Measurements from ENCODE around the gene BBS9. TPM values are rescaled to one million over a fixed set of nuclear protein-coding genes. Genes with fewer than 3 reads are reported as not detected.

The BBS9 gene
- total RNA-seq, 4 donors from 2014 or later = 8.6 to 22.5 (median 15.8) TPM

DNA sequence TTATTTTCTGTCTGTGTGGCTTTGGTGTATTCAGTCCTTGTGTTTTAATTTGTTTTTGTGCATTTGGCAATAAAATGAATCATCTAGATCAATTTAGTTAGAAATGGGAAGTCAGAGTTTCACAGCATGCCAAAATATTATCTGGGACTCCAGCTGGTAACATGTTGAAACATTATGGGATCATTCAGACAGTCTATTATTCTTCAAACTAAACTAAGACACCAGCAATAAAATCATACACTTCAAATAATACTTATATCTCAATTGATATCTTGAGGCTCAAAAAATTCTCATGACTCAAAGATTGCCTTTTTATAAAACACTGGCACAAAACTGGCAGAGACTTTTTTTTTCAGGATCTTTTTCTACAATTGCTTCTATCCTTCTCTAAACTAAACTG is 14.4 kb upstream of the BBS9 start:
- in situ Hi-C loops (cut with MboI; ENCODE audit: low pct_ligation_motif_present in 1 of 4, low pct_unique_long_range_greater_than_20kb in 1 of 4, low sequenced_read_pairs in 3 of 4) (loop anchor here in 1 of 4 donors (25.0 kb wide), 1 partner anchor 628 kb away; the partner anchor contains the start of genes AVL9 and LSM5), intact Hi-C loops (cut with DNase I; ENCODE audit: low total_unique reads) (no loop called here)
- H3K4me3 ChIP-seq = no peak overlapping the region
- peaks cover 6% of the 10 kb centered on the region for H3K27me3 ChIP-seq
- DNase-seq = no peak
- no peaks in the 10 kb centered on the region for H3K36me3 ChIP-seq
- peaks cover 0 to 5% (median 0%) of the 10 kb centered on the region in 4 donors for H3K4me1 ChIP-seq
- no peak overlapping the region for H3K27ac ChIP-seq
- H3K9me3 ChIP-seq = peaks cover 7 to 11% of the 10 kb centered on the region in 2 donors
- no peak for TF ChIP-seq POLR2A (IDR thresholded peaks at IDR 0.05)
- no peak for TF ChIP-seq POLR2AphosphoS5 (IDR thresholded peaks at IDR 0.05)
- TF ChIP-seq EP300 (IDR thresholded peaks at IDR 0.05; ENCODE audit: low read depth) = no peak
- TF ChIP-seq, protein P1, sequence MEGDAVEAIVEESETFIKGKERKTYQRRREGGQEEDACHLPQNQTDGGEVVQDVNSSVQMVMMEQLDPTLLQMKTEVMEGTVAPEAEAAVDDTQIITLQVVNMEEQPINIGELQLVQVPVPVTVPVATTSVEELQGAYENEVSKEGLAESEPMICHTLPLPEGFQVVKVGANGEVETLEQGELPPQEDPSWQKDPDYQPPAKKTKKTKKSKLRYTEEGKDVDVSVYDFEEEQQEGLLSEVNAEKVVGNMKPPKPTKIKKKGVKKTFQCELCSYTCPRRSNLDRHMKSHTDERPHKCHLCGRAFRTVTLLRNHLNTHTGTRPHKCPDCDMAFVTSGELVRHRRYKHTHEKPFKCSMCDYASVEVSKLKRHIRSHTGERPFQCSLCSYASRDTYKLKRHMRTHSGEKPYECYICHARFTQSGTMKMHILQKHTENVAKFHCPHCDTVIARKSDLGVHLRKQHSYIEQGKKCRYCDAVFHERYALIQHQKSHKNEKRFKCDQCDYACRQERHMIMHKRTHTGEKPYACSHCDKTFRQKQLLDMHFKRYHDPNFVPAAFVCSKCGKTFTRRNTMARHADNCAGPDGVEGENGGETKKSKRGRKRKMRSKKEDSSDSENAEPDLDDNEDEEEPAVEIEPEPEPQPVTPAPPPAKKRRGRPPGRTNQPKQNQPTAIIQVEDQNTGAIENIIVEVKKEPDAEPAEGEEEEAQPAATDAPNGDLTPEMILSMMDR (IDR thresholded peaks at IDR 0.05) = no peak

DNA sequence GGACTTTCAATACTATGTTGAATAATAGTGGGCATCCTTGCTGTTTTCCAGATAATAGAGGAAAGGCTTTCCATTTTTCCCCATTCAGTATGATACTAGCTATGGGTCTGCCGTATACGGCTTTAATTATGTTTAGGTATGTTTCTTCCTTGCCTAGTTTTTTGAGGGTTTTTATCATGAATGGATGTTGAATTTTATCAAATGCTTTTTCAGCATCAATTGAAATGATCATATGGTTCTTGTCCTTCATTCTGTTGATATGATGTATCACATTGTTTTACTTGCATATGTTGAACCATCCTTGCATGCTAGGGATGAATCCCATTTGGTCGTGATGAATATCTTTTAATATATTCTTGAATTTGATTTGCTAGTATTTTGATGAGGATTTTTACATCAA is 11.0 kb upstream of the BBS9 start:
- no peak for DNase-seq
- no peak overlapping the region for H3K4me3 ChIP-seq
- 91 to 92% methylated on average over 3 of the region's 3 CpGs for WGBS, 2 donors (ENCODE audit: low coverage in 1 of 2)
- TF ChIP-seq, protein P1 (IDR thresholded peaks at IDR 0.05) = no peak
- TF ChIP-seq POLR2AphosphoS5 (IDR thresholded peaks at IDR 0.05) (no peak), EP300 (IDR thresholded peaks at IDR 0.05; ENCODE audit: low read depth) (no peak), POLR2A (IDR thresholded peaks at IDR 0.05) (no peak)
- in situ Hi-C loops (cut with MboI; ENCODE audit: low pct_ligation_motif_present in 1 of 4, low pct_unique_long_range_greater_than_20kb in 1 of 4, low sequenced_read_pairs in 3 of 4) (loop anchor here in 1 of 4 donors (25.0 kb wide), 1 partner anchor 631 kb away; the partner anchor contains the start of genes AVL9 and LSM5), intact Hi-C loops (cut with DNase I; ENCODE audit: low total_unique reads) (no loop called here)
- no peaks in the 10 kb centered on the region for H3K4me1 ChIP-seq
- H3K27ac ChIP-seq = no peak overlapping the region
- H3K27me3 ChIP-seq = peaks cover 6% of the 10 kb centered on the region
- H3K36me3 ChIP-seq = no peaks in the 10 kb centered on the region
- peaks cover 7 to 11% of the 10 kb centered on the region in 2 donors for H3K9me3 ChIP-seq

DNA sequence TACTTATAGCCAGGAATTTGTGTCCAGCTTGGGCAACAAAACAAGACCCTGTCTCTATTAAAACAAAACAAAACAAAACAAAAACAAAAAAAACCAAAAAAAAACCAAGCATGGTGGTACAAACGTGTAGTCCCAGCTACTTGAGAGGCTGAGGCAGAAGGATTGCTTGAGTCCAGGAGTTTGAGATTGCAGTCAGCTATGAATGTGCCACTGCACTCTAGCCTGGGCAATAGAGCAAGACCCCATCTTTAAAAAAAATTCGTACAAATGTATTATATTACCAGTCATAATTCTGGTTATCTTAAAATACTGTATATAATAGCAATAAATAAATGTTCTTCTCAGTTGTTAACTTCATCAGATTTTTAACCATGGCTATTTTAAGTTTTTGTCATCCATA is 2.3 kb upstream of the BBS9 start:
- TF ChIP-seq EP300 (IDR thresholded peaks at IDR 0.05; ENCODE audit: low read depth) (no peak), POLR2A (IDR thresholded peaks at IDR 0.05) (no peak), POLR2AphosphoS5 (IDR thresholded peaks at IDR 0.05) (no peak)
- TF ChIP-seq, protein P1 (IDR thresholded peaks at IDR 0.05) = no peak

DNA sequence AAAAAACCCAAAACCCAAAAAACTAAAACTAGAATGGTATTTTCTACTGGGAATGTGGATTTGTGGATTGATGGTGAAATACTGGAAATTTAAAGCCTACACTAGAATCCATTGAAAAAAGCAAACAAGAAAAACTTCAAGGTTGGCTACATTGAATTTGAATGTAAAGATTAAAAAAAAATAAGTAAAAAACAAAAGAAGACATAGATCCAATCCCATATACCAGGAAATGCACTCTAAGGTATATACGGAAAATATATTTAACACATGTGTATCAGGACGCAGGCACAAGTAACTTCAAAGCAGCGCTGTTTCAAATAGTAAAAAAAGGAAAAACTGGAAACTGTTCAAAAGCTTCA is 754 bp upstream of the BBS9 start:
- Histone ChIP-seq H3K27me3 (no peaks in the 10 kb centered on the region), H3K27ac (peak overlapping the region; percentile 82 to 92 (median 88)), H3K9me3 (no peaks in the 10 kb centered on the region), H3K36me3 (no peaks in the 10 kb centered on the region), H3K4me3 (peak overlapping the region; percentile 59 to 77 (median 64)), H3K4me1 (peaks cover 6 to 25% (median 9%) of the 10 kb centered on the region in 4 donors)
- TF ChIP-seq EP300 (IDR thresholded peaks at IDR 0.05; ENCODE audit: low read depth) (no peak), POLR2A (IDR thresholded peaks at IDR 0.05) (no peak), POLR2AphosphoS5 (IDR thresholded peaks at IDR 0.05) (no peak)
- TF ChIP-seq, protein P1 (IDR thresholded peaks at IDR 0.05) = no peak
- in situ Hi-C loops (cut with MboI; ENCODE audit: low pct_ligation_motif_present in 1 of 4, low pct_unique_long_range_greater_than_20kb in 1 of 4, low sequenced_read_pairs in 3 of 4) = no loop called here
- no peak for DNase-seq
- intact Hi-C loops (cut with DNase I; ENCODE audit: low total_unique reads) = no loop called here
- WGBS, 2 donors (ENCODE audit: low coverage in 1 of 2) = 0 to 1% methylated on average over 3 of the region's 3 CpGs

More for the DNA sequence above, 2.3 kb upstream of the BBS9 start:
- no peak for DNase-seq
- WGBS, 2 donors (ENCODE audit: low coverage in 1 of 2) = 62 to 63% methylated on average over 2 of the region's 2 CpGs
- no peak overlapping the region for H3K27ac ChIP-seq
- intact Hi-C loops (cut with DNase I; ENCODE audit: low total_unique reads) = no loop called here
- in situ Hi-C loops (cut with MboI; ENCODE audit: low pct_ligation_motif_present in 1 of 4, low pct_unique_long_range_greater_than_20kb in 1 of 4, low sequenced_read_pairs in 3 of 4) = no loop called here
- H3K36me3 ChIP-seq = no peaks in the 10 kb centered on the region
- no peaks in the 10 kb centered on the region for H3K27me3 ChIP-seq
- no peaks in the 10 kb centered on the region for H3K9me3 ChIP-seq
- no peak overlapping the region for H3K4me3 ChIP-seq
- H3K4me1 ChIP-seq = peaks cover 6 to 25% (median 9%) of the 10 kb centered on the region in 4 donors
